HEK293 (cell line): Measurements from ENCODE around the gene MLLT3.
A peak's percentile ranks its signal among the peaks of the same experiment; 100 is the strongest.

Source experiments
- CTCF ChIA-PET: fragments of 350-600 bp; formaldehyde crosslinking; extraction: SDS; loops from one replicate; lab custom pipeline; 2021; ENCODE audit warnings: antibody characterized with exemption; lab: Yijun Ruan, JAX
- POLR2A ChIA-PET: fragments of 300-600 bp; formaldehyde crosslinking; extraction: SDS; loops from one replicate; lab custom pipeline; 2020; ENCODE audit warnings: antibody characterized with exemption, inconsistent platforms; lab: Yijun Ruan, JAX
- H3K27ac ChIP-seq: fragments of 200-500 bp; sonication (Bioruptor generic); 2 replicates; pipeline ENCODE4 v1.5.1; 2014; ENCODE audit warnings: low read depth, low read length, control low read depth, inconsistent platforms; ENCODE audit errors: extremely low read depth
- H3K36me3 ChIP-seq, 2 experiments: fragments of 200-500 bp in 1 of 2; sonication (Bioruptor generic) in 1 of 2; 1 replicate in 1 of 2; 2 replicates in 1 of 2; pipeline ENCODE4 v1.5.1; 2014 to 2017; ENCODE audit warnings: inconsistent platforms in 2 of 2, low read length in 2 of 2; ENCODE audit not compliant: control insufficient read depth in 2 of 2, insufficient read depth in 1 of 2
- H3K4me1 ChIP-seq: fragments of 200-500 bp; sonication (Bioruptor generic); 2 replicates; pipeline ENCODE4 v1.5.1; 2014; ENCODE audit warnings: mild to moderate bottlenecking, low read length, inconsistent platforms; ENCODE audit not compliant: control insufficient read depth, insufficient read depth
- H3K4me3 ChIP-seq: 2 replicates; pipeline ENCODE4 v1.5.1; 2011; ENCODE audit warnings: low read depth, mild to moderate bottlenecking, control low read depth, low read length, moderate library complexity
- H3K9me3 ChIP-seq: fragments of 200-500 bp; sonication (Bioruptor generic); 2 replicates; pipeline ENCODE4 v1.5.1; 2014; ENCODE audit warnings: low read depth, low read length, inconsistent platforms; ENCODE audit not compliant: control insufficient read depth, insufficient read depth
- MZF1 ChIP-seq: fragments of 450-650 bp; formaldehyde crosslinking; IDR thresholded peaks from 2 replicates; pipeline ENCODE4 v1.5.1; 2017; ENCODE audit warnings: missing biosample characterization, missing genetic modification characterization, borderline replicate concordance
- SCRT2 ChIP-seq: fragments of 450-650 bp; formaldehyde crosslinking; IDR thresholded peaks from 2 replicates; pipeline ENCODE4 v1.5.1; 2016; ENCODE audit warnings: missing biosample characterization, missing genetic modification characterization
- ZBTB7A ChIP-seq: fragments of 450-650 bp; formaldehyde crosslinking; IDR thresholded peaks from 2 replicates; pipeline ENCODE4 v1.5.1; 2016; ENCODE audit warnings: low read depth, missing biosample characterization, missing genetic modification characterization
- ZFHX2 ChIP-seq: fragments of 450-650 bp; formaldehyde crosslinking; conservative IDR thresholded peaks from 2 replicates; pipeline ENCODE4 v1.5.1; 2016; ENCODE audit warnings: missing biosample characterization, missing genetic modification characterization
- ZNF211 ChIP-seq: fragments of 450-650 bp; formaldehyde crosslinking; IDR thresholded peaks from 2 replicates; pipeline ENCODE4 v1.5.1; 2016; ENCODE audit warnings: low read depth, missing biosample characterization, missing genetic modification characterization
- ZNF221 ChIP-seq: fragments of 450-650 bp; formaldehyde crosslinking; IDR thresholded peaks from 2 replicates; pipeline ENCODE4 v1.5.1; 2017; ENCODE audit warnings: missing biosample characterization, missing genetic modification characterization, borderline replicate concordance
- ZNF274 ChIP-seq, 2 experiments: fragments of 200-500 bp in 1 of 2; fragments of 450-650 bp in 1 of 2; sonication (Bioruptor generic) in 1 of 2; formaldehyde crosslinking in 1 of 2; IDR thresholded peaks; 2 replicates each; pipeline versions ENCODE4 v1.5.1 to v1.6.1; 2014 to 2016; ENCODE audit warnings: borderline replicate concordance in 1 of 2, inconsistent platforms in 1 of 2, low read length in 1 of 2, missing biosample characterization in 1 of 2, missing genetic modification characterization in 1 of 2
- ZNF335 ChIP-seq: fragments of 450-650 bp; formaldehyde crosslinking; conservative IDR thresholded peaks from 2 replicates; pipeline ENCODE4 v1.5.1; 2016; ENCODE audit warnings: missing biosample characterization, missing genetic modification characterization
- ZNF341 ChIP-seq: fragments of 450-650 bp; formaldehyde crosslinking; IDR thresholded peaks from 2 replicates; pipeline ENCODE4; 2016; ENCODE audit warnings: low read depth, missing biosample characterization, missing genetic modification characterization
- ZNF530 ChIP-seq: fragments of 450-650 bp; formaldehyde crosslinking; IDR thresholded peaks from 2 replicates; pipeline ENCODE4 v1.5.1; 2016; ENCODE audit warnings: low read depth, missing biosample characterization, missing genetic modification characterization
- ZNF596 ChIP-seq: fragments of 450-650 bp; IDR thresholded peaks from 2 replicates; pipeline ENCODE4 v1.5.0; 2018; ENCODE audit warnings: missing biosample characterization, mild to moderate bottlenecking, missing genetic modification characterization, moderate library complexity
- ZNF660 ChIP-seq: fragments of 450-650 bp; IDR thresholded peaks from 2 replicates; pipeline ENCODE4 v1.5.1; 2018; ENCODE audit warnings: missing biosample characterization, mild to moderate bottlenecking, missing genetic modification characterization
- ZNF670 ChIP-seq: fragments of 450-650 bp; formaldehyde crosslinking; IDR thresholded peaks from 2 replicates; pipeline ENCODE4 v1.5.1; 2016; ENCODE audit warnings: missing biosample characterization, missing genetic modification characterization, low read depth
- ZNF677 ChIP-seq: fragments of 450-650 bp; IDR thresholded peaks from 2 replicates; pipeline ENCODE4 v1.5.0; 2018; ENCODE audit warnings: missing biosample characterization, mild to moderate bottlenecking, missing genetic modification characterization, moderate library complexity
- TF ChIP-seq, protein P1 (sequence below): fragments of 450-650 bp; formaldehyde crosslinking; IDR thresholded peaks from 2 replicates; pipeline ENCODE4 v1.5.1; 2017; ENCODE audit warnings: missing biosample characterization, missing genetic modification characterization
- TF ChIP-seq, protein P2 (sequence below): fragments of 450-650 bp; formaldehyde crosslinking; IDR thresholded peaks from 2 replicates; pipeline ENCODE4 v1.5.1; 2016; ENCODE audit warnings: missing biosample characterization, missing genetic modification characterization
- TF ChIP-seq, protein P3 (sequence below): fragments of 450-650 bp; formaldehyde crosslinking; IDR thresholded peaks from 2 replicates; pipeline ENCODE4 v1.5.1; 2017; ENCODE audit warnings: missing biosample characterization, missing genetic modification characterization
- TF ChIP-seq, protein P4 (sequence below): fragments of 450-650 bp; IDR thresholded peaks from 2 replicates; pipeline ENCODE4 v1.5.1; 2018; ENCODE audit warnings: missing biosample characterization, missing genetic modification characterization
- TF ChIP-seq, protein P5 (sequence below): fragments of 450-650 bp; formaldehyde crosslinking; IDR thresholded peaks from 2 replicates; pipeline ENCODE4 v1.5.1; 2017; ENCODE audit warnings: missing biosample characterization, missing genetic modification characterization

Gene MLLT3

DNA sequence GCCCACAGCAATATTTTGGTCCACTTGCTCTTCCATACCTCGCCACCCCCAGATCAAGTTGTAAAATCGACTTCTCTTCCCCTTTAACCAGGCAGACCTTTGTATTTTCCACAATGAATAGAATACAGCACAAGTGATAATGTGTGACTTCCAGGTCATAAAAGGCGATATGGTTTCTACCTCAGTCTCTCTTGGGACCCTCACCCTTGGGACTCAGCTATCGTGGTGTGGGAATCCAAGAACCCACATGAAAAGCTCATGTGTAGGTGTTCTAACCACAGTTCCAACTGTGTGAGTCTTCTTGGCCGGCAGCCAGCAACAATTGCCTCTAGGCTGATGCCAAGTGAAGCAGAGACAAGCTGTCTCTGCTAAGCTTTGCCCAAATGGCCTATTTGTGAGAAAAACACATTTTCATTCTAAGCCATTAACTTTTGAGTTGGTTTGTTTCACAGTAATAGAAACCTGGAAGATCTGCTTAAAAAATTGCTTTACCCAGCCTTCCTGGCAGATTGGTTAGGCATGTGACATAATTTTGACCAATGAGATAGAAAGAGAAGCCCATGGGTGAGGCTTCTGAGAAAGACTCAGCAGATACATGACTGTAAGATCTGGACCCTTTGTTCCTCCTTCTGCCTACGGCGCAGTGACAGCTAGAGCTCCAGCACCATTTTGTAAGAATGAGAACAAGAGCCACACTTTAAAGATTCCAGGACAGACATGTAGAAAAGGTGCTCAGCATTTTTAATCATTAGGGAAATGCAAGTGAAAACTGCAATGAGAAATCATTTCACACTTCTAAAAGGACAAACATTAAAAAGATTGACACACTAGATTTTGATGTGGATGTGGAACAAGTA lies 18.3 kb upstream of the MLLT3 start (continued):
- TF ChIP-seq, protein P1, sequence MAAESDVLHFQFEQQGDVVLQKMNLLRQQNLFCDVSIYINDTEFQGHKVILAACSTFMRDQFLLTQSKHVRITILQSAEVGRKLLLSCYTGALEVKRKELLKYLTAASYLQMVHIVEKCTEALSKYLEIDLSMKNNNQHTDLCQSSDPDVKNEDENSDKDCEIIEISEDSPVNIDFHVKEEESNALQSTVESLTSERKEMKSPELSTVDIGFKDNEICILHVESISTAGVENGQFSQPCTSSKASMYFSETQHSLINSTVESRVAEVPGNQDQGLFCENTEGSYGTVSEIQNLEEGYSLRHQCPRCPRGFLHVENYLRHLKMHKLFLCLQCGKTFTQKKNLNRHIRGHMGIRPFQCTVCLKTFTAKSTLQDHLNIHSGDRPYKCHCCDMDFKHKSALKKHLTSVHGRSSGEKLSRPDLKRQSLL (tag by site-specific recombination) = no peak
- TF ChIP-seq, protein P2, sequence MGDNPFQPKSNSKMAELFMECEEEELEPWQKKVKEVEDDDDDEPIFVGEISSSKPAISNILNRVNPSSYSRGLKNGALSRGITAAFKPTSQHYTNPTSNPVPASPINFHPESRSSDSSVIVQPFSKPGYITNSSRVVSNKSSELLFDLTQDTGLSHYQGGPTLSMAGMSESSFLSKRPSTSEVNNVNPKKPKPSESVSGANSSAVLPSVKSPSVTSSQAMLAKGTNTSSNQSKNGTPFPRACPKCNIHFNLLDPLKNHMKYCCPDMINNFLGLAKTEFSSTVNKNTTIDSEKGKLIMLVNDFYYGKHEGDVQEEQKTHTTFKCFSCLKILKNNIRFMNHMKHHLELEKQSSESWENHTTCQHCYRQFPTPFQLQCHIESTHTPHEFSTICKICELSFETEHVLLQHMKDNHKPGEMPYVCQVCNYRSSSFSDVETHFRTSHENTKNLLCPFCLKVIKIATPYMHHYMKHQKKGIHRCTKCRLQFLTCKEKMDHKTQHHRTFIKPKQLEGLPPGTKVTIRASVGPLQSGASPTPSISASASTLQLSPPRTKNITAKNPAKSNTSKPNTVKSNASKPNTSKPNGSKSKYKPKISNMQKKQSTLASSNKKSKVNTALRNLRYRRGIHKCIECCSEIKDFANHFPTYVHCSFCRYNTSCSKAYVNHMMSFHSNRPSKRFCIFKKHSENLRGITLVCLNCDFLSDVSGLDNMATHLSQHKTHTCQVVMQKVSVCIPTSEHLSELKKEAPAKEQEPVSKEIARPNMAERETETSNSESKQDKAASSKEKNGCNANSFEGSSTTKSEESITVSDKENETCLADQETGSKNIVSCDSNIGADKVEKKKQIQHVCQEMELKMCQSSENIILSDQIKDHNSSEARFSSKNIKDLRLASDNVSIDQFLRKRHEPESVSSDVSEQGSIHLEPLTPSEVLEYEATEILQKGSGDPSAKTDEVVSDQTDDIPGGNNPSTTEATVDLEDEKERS = no peak
- TF ChIP-seq SCRT2 (peak; percentile 71; the same call in 1 of the 2 replicates), ZNF670 (tag by site-specific recombination) (no peak), ZNF274 (IDR thresholded peaks at IDR 0.05; ENCODE audit: low read length) (no peak), ZNF274 (tag by site-specific recombination; IDR thresholded peaks at IDR 0.05; ENCODE audit: borderline replicate concordance) (no peak), ZBTB7A (tag by site-specific recombination) (0 out of 2 replicates have a peak, but pooled peaks have one; percentile 22), ZNF596 (peak; percentile 32; the same call in 1 of the 2 replicates), ZNF530 (tag by site-specific recombination) (no peak), ZNF660 (peak; percentile 75; the same call in 1 of the 2 replicates), ZNF221 (tag by site-specific recombination) (no peak), ZFHX2 (tag by site-specific recombination) (peak; percentile 89), ZNF677 (tag by site-specific recombination) (no peak)
- TF ChIP-seq, protein P3, sequence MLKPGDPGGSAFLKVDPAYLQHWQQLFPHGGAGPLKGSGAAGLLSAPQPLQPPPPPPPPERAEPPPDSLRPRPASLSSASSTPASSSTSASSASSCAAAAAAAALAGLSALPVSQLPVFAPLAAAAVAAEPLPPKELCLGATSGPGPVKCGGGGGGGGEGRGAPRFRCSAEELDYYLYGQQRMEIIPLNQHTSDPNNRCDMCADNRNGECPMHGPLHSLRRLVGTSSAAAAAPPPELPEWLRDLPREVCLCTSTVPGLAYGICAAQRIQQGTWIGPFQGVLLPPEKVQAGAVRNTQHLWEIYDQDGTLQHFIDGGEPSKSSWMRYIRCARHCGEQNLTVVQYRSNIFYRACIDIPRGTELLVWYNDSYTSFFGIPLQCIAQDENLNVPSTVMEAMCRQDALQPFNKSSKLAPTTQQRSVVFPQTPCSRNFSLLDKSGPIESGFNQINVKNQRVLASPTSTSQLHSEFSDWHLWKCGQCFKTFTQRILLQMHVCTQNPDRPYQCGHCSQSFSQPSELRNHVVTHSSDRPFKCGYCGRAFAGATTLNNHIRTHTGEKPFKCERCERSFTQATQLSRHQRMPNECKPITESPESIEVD (tag by site-specific recombination) = peak; percentile 85

DNA sequence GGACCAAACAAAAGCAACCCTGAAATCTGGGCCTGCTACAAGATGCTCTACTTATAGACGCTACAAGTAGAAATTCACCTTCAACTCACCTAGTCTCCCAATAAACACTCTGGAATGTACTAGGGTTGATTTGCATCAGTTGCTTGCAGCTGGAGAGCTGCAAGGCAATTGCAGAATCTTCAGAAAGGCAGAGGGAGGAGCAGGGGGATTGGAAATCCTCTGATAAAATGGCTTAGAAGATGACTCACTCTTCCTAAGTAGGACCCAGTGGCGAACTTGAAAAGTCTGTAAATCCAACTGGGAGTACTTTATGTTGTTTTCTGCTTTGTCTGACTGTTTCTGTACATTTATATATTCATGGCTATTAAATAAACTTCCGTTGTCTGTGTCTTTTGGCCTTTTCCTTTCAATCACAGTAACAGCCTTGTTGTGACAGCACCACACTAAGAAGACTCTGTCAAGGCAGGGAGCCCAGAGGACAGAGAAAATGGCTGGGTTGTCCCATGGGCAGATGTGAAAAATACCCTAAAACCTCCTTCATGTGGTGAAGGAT lies 14.7 kb upstream of the MLLT3 start:
- POLR2A ChIA-PET = interaction anchor here (1.0 to 1.8 kb wide), 2 partner anchors 14 to 47 kb away, joined by 3 to 4 read pairs; partner anchors contain the start of genes FOCAD and MLLT3
- CTCF ChIA-PET = interaction anchor here (0.6 to 5.5 kb wide), 3 partner anchors 11 to 12 kb away, joined by 3 to 29 read pairs (median 8); no protein-coding TSS in a partner anchor
- TF ChIP-seq ZNF335 (peak; percentile 36; the same call in 1 of the 2 replicates), ZBTB7A (tag by site-specific recombination) (no peak), ZNF211 (tag by site-specific recombination) (no peak), ZNF341 (tag by site-specific recombination) (peak; percentile 29; the same call in 1 of the 2 replicates), MZF1 (peak; percentile 49; the same call in 1 of the 2 replicates)
- TF ChIP-seq, protein P4, sequence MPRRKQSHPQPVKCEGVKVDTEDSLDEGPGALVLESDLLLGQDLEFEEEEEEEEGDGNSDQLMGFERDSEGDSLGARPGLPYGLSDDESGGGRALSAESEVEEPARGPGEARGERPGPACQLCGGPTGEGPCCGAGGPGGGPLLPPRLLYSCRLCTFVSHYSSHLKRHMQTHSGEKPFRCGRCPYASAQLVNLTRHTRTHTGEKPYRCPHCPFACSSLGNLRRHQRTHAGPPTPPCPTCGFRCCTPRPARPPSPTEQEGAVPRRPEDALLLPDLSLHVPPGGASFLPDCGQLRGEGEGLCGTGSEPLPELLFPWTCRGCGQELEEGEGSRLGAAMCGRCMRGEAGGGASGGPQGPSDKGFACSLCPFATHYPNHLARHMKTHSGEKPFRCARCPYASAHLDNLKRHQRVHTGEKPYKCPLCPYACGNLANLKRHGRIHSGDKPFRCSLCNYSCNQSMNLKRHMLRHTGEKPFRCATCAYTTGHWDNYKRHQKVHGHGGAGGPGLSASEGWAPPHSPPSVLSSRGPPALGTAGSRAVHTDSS = no peak
- TF ChIP-seq, protein P3 (tag by site-specific recombination) = peak; percentile 61
- TF ChIP-seq, protein P5, sequence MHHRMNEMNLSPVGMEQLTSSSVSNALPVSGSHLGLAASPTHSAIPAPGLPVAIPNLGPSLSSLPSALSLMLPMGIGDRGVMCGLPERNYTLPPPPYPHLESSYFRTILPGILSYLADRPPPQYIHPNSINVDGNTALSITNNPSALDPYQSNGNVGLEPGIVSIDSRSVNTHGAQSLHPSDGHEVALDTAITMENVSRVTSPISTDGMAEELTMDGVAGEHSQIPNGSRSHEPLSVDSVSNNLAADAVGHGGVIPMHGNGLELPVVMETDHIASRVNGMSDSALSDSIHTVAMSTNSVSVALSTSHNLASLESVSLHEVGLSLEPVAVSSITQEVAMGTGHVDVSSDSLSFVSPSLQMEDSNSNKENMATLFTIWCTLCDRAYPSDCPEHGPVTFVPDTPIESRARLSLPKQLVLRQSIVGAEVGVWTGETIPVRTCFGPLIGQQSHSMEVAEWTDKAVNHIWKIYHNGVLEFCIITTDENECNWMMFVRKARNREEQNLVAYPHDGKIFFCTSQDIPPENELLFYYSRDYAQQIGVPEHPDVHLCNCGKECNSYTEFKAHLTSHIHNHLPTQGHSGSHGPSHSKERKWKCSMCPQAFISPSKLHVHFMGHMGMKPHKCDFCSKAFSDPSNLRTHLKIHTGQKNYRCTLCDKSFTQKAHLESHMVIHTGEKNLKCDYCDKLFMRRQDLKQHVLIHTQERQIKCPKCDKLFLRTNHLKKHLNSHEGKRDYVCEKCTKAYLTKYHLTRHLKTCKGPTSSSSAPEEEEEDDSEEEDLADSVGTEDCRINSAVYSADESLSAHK (tag by site-specific recombination) = peak; percentile 41; the same call in 1 of the 2 replicates
- H3K27ac ChIP-seq = no peak overlapping the region
- H3K9me3 ChIP-seq = no peaks in the 10 kb centered on the region
- H3K36me3 ChIP-seq = no peaks in the 10 kb centered on the region
- H3K4me3 ChIP-seq = no peak overlapping the region
- peaks cover 15% of the 10 kb centered on the region; the same call in 1 of the 2 replicates for H3K4me1 ChIP-seq
